SK-N-SH (cell line): ENCODE measurements around the gene NANOS1.

Experiments
- CHD2 ChIP-seq: fragments of 150-350 bp; IDR thresholded peaks from 2 replicates; pipeline ENCODE4 v1.6.1; 2018; ENCODE audit warnings: low read length; ENCODE audit not compliant: partially characterized antibody
- EP300 ChIP-seq, 2 experiments: IDR thresholded peaks; 2 replicates each; pipeline versions ENCODE4 v1.4.0 to v1.6.1; 2012; ENCODE audit warnings: borderline replicate concordance in 1 of 2, low read depth in 1 of 2, low read length in 1 of 2
- GABPA ChIP-seq: IDR thresholded peaks from 2 replicates; pipeline ENCODE4 v1.4.0; 2012; ENCODE audit warnings: low read depth, mild to moderate bottlenecking
- GATA2 ChIP-seq: sonication (generic); formaldehyde crosslinking; IDR thresholded peaks from 2 replicates; pipeline ENCODE4 v1.5.0; 2020; ENCODE audit warnings: mild to moderate bottlenecking, missing genetic modification reagents
- IRF3 ChIP-seq: fragments of 150-350 bp; IDR thresholded peaks from 2 replicates; pipeline ENCODE4 v1.6.1; 2016; ENCODE audit warnings: mild to moderate bottlenecking, low read depth, low read length
- JUND ChIP-seq: IDR thresholded peaks from 2 replicates; pipeline ENCODE4 v1.4.0; 2012
- MXI1 ChIP-seq: IDR thresholded peaks from 2 replicates; pipeline ENCODE4 v1.6.1; 2012; ENCODE audit warnings: mild to moderate bottlenecking, low read depth, low read length, improper control_type of control experiment
- POLR2AphosphoS5 ChIP-seq: IDR thresholded peaks from 2 replicates; pipeline ENCODE4 v1.6.1; 2012; ENCODE audit warnings: low read depth, low read length
- RFX5 ChIP-seq: IDR thresholded peaks from 2 replicates; pipeline ENCODE4 v1.6.1; 2012; ENCODE audit warnings: mild to moderate bottlenecking, improper control_type of control experiment, low read length
- SIN3A ChIP-seq: IDR thresholded peaks from 2 replicates; pipeline ENCODE4 v1.6.1; 2012; ENCODE audit warnings: low read depth, mild to moderate bottlenecking, low read length, moderate library complexity, borderline replicate concordance
- SMC3 ChIP-seq: IDR thresholded peaks from 2 replicates; pipeline ENCODE4 v1.6.1; 2012; ENCODE audit warnings: low read depth, low read length, improper control_type of control experiment
- USF2 ChIP-seq: fragments of 150-350 bp; IDR thresholded peaks from 2 replicates; pipeline ENCODE4 v1.6.1; 2017; ENCODE audit warnings: antibody characterized with exemption, low read length, low read depth, borderline replicate concordance
- YY1 ChIP-seq: IDR thresholded peaks from 2 replicates; pipeline ENCODE4 v1.4.0; 2012; ENCODE audit warnings: low read depth, mild to moderate bottlenecking
- TF ChIP-seq, protein P1 (sequence below): fragments of 200-600 bp; sonication (generic); IDR thresholded peaks from 2 replicates; pipeline ENCODE4 v1.6.1; 2017; ENCODE audit warnings: antibody characterized with exemption, mild to moderate bottlenecking, moderate library complexity

- TF ChIP-seq, protein P1, sequence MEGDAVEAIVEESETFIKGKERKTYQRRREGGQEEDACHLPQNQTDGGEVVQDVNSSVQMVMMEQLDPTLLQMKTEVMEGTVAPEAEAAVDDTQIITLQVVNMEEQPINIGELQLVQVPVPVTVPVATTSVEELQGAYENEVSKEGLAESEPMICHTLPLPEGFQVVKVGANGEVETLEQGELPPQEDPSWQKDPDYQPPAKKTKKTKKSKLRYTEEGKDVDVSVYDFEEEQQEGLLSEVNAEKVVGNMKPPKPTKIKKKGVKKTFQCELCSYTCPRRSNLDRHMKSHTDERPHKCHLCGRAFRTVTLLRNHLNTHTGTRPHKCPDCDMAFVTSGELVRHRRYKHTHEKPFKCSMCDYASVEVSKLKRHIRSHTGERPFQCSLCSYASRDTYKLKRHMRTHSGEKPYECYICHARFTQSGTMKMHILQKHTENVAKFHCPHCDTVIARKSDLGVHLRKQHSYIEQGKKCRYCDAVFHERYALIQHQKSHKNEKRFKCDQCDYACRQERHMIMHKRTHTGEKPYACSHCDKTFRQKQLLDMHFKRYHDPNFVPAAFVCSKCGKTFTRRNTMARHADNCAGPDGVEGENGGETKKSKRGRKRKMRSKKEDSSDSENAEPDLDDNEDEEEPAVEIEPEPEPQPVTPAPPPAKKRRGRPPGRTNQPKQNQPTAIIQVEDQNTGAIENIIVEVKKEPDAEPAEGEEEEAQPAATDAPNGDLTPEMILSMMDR: no peak
- TF ChIP-seq IRF3: no peak
- TF ChIP-seq SMC3: no peak
- TF ChIP-seq EP300 (IDR thresholded peaks at IDR 0.05; ENCODE audit: borderline replicate concordance in 1 of 2, low read depth in 1 of 2, low read length in 1 of 2): no peak
- TF ChIP-seq USF2: no peak
- TF ChIP-seq MXI1: no peak
- no peak for TF ChIP-seq CHD2
- TF ChIP-seq JUND: no peak
- TF ChIP-seq RFX5: no peak
- no peak for TF ChIP-seq YY1
- no peak for TF ChIP-seq GATA2
- TF ChIP-seq SIN3A: no peak
- TF ChIP-seq GABPA: no peak
- no peak for TF ChIP-seq POLR2AphosphoS5
Observed at GRCh38 chr10:119060107-119060506, 30.6 kb downstream of the NANOS1 start.
